Fibroblast of pulmonary artery (primary cell): ENCODE measurements around the gene TMEM218.
"Not testable (repeated sequence)": the region's sequence is repeated elsewhere in the genome, so short reads cannot be mapped to it uniquely, and the experiment has no call there.

Experiments
- DNase-seq: peaks from one replicate; pipeline ENCODE4 v3.0.0-alpha.2; 2010; ENCODE audit warnings: low read depth
- H3K4me3 ChIP-seq: replicated peaks from 2 replicates; pipeline ENCODE4 v1.5.1; 2011; ENCODE audit warnings: low read depth, mild to moderate bottlenecking, control low read depth, low read length, moderate library complexity
- TF ChIP-seq, protein P1 (sequence below): IDR thresholded peaks from 2 replicates; pipeline ENCODE4 v1.5.1; 2011; ENCODE audit warnings: mild to moderate bottlenecking, control low read depth, low read length, inconsistent platforms; ENCODE audit errors: missing control alignments

TMEM218 gene

DNA sequence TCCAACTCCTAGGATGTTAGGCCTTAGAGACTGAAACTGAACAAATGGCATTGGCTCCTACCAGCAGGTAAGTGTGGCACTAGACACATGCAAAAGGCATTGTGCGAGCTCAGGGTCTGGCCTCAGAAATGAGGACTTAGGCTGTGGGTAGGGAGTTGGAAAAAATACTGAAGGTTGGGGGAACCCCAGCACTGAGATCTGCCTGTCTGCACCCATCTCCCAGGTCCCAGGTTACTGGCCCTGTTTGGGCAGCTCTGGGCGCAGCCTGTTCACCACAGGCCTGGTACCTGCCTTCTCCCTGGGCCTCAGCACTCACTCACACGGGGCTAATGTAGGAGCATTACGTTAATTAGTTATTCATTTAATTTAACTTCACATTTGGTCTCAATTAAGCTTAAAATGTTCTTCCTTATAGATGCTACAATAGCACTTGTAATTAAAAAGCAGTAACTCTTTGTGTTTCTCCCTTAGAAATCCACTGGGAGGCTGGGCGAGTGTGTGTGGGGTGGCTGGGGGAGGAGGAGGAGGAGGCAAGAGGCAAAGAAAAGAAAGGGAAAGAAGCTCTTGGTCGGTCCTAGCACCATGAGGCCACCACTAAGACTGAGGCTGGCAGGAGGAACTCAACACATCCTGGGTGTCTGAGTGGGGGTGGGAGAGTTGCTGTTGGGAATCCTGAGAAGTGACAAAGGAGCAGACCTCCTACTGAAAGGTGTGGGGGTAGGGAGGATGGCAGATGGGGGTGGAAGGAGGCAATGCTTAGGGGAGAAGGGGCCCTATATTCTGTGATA lies 19.4 kb downstream of the TMEM218 start:
- DNase-seq: no peak

DNA sequence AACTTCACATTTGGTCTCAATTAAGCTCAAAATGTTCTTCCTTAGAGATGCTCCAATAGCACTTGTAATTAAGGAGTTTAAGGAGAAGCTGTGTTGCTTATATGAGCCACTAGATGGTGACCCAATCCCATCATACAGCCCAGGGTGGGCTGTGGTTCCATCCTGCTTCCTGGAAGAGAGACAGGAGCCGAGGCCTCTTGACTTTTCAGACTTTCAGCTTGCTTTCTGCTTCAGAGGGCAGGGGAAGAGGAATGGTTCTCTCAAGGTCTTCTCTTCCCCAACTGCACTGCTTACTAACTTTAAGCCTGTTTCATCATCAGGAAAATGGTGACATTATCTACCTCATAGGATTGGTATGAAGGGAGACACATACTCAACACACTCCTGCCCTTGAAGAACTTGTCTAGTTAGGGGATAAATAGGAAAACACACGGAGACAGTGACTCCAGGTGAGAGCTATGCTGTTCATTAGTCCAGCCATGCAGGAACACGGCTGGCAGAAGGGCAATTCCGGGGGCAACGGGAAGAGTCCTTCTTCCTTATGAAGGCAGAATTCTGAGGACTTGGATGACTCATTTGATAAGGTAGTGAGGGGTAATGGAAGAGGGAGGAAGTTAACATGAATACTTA lies 20.1 kb downstream of the TMEM218 start:
- peak; percentile 85 for DNase-seq
- no peak overlapping the region for H3K4me3 ChIP-seq
- TF ChIP-seq, protein P1, sequence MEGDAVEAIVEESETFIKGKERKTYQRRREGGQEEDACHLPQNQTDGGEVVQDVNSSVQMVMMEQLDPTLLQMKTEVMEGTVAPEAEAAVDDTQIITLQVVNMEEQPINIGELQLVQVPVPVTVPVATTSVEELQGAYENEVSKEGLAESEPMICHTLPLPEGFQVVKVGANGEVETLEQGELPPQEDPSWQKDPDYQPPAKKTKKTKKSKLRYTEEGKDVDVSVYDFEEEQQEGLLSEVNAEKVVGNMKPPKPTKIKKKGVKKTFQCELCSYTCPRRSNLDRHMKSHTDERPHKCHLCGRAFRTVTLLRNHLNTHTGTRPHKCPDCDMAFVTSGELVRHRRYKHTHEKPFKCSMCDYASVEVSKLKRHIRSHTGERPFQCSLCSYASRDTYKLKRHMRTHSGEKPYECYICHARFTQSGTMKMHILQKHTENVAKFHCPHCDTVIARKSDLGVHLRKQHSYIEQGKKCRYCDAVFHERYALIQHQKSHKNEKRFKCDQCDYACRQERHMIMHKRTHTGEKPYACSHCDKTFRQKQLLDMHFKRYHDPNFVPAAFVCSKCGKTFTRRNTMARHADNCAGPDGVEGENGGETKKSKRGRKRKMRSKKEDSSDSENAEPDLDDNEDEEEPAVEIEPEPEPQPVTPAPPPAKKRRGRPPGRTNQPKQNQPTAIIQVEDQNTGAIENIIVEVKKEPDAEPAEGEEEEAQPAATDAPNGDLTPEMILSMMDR: peak; percentile 72

More for the DNA sequence above, 19.4 kb downstream of the TMEM218 start:
- TF ChIP-seq, protein P1: no peak
- no peak overlapping the region for H3K4me3 ChIP-seq

DNA sequence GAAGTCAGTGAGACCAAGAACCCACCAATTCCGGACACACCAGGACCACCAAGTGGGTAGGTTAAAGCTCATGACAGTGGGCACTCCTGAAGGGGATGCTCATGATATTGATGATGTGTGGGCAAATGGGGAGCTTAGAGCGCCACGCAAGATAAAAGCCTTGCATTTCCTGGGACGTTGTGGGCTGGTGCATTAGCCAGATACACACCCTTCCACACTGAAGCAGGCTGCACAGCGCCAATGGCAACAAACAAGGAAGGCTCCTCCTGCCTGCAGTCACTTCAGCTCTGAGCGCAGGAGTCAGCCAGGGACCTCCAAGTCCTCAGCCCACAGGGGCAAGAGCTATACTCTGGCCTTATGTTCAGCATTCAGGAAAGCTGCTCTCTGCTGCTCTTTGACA lies 20.6 kb downstream of the TMEM218 start:
- DNase-seq: no peak
- TF ChIP-seq, protein P1: no peak
- no peak overlapping the region for H3K4me3 ChIP-seq

DNA sequence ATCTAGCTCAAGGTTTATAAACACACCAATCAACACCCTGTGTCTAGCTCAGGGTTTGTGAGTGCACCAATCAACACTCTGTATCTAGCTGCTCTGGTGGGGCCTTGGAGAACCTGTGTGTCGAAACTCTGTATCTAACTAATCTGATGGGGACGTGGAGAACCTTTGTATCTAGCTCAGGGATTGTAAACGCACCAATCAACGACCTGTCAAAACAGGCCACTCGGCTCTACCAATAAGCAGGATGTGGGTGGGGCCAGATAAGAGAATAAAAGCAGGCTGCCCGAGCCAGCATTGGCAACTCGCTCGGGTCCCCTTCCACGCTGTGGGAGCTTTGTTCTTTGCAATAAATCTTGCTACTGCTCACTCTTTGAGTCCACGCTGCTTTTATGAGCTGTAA lies 21.3 kb downstream of the TMEM218 start:
- H3K4me3 ChIP-seq: not testable (repeated sequence)

DNA sequence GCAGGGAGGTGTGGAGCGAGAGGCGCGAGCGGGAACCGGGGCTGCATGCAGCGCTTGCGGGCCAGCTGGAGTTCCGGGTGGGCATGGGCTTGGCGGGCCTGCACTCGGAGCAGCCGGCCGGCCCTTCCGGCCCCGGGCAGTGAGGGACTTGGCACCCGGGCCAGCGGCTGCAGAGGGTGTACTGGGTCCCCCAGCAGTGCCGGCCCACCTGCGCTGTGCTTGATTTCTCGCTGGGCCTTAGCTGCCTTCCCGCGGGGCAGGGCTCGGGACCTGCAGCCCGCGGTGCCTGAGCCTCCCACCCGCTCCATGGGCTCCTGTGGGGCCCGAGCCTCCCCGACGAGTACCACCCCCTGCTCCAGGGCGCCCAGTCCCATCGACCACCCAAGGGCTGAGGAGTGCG lies 21.9 kb downstream of the TMEM218 start:
- not testable (repeated sequence) for H3K4me3 ChIP-seq, DNase-seq

More for the DNA sequence above, 21.3 kb downstream of the TMEM218 start:
- not testable (repeated sequence) for DNase-seq

DNA sequence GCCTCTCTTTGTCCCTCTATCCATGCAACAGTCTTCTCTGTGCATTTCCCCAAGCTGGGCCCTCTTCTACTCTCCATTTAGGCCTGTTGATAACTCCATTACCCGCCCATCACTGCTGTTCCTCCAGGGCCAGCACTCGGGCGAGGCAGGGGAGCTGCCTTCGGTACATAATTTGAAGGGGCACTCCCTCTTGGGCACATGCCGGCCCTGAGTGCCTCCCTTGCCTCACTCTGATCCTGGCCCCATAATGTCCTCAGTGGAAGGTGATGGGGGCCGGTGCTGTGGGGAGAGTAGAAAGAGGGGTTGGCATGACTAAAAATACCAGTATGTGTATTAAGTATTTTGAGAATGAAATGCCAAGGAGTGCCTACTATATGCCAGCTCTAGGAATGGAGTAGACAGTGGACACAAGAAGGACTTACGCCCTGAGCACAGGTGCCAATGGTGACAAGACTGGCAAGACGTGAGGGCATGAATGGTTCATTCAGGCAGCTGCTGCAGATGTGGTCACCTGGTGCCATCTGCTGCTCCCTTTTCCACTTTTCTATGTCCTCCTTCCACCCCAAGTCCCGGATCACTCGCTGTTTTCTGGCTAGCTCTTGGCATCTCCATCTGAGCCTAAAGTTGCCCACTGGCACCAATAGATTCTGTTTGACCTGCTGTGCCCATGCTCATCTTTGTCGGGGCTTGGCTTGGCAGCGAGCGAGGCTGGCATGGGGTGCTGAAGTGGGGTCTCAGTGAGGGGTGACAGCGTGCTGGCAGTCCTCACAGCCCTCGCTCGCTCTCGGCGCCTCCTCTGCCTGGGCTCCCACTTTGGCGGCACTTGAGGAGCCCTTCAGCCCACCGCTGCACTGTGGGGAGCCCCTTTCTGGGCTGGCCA lies 22.6 kb downstream of the TMEM218 start:
- no peak overlapping the region for H3K4me3 ChIP-seq
- DNase-seq: no peak
- TF ChIP-seq, protein P1: no peak

DNA sequence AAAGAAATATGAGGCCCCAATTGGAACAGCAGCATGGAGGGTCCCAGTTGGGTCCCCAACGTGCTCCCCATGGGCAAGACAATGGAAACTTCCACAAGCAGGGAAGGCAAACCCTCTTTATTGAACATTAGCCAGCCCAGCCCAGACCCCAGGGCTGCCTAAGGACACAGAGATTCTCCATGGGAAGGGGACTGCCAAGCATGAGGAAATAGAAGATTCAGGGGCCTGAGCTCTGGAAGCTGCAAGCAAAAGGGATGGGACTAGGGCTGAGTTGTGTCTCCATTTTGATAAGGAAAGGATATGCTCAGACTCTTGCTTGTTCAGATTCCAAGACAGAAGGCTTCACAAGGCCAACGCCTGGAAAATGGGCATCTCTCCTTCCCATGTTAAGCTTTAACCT lies 23.3 kb downstream of the TMEM218 start:
- no peak for DNase-seq
- TF ChIP-seq, protein P1: no peak
- H3K4me3 ChIP-seq: no peak overlapping the region
